ENCODE data around the gene MRPL32. TPM values are rescaled to one million over a fixed set of nuclear protein-coding genes. Genes with fewer than 3 reads are reported as not detected.

MRPL32 gene
- total and polyA plus RNA-seq, 2 of the 13 experiments (the other 11 are each of a cell fraction or from before 2014, with no cell fraction given) = 39.0 to 81.2 TPM

DNA sequence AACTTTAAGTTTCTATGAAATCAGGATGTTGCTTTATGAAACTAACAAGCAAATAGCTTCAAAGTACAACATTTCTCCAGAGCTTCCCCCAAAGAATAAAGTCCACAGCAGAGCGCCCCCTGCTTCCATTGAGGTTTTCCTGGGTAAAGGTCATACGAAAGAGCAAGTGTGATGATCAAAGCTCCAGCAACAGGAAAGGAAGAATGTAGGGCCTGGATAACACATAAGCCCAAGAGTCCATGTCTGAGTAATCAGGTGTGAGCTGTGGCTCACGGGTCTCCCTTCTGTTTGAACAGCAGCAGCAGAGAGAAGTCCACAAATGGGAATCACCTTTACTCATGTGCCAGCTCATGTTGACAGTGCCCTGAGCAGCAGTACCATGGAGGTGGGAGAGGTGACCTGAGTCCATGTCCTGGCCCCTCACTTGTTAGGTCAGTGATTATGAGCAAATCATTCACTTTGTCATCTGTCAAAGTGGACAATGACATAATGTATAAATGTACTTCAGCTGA, 50.5 kb downstream of the MRPL32 start (continued):
- TF ChIP-seq ZBED4 (CRISPR knock-in tag; IDR thresholded peaks at IDR 0.05; ENCODE audit: borderline replicate concordance) (no peak), POLR2G (IDR thresholded peaks at IDR 0.05; ENCODE audit: low read depth, low read length) (no peak), BRF2 (CRISPR knock-in tag; IDR thresholded peaks at IDR 0.05) (no peak), ZNF564 (CRISPR knock-in tag; IDR thresholded peaks at IDR 0.05) (no peak), ZNF329 (CRISPR knock-in tag; IDR thresholded peaks at IDR 0.05; ENCODE audit: low read depth) (no peak), ISX (CRISPR knock-in tag; conservative IDR thresholded peaks at IDR 0.05) (no peak), XBP1 (CRISPR knock-in tag; IDR thresholded peaks at IDR 0.05) (no peak), ZFP36 (IDR thresholded peaks at IDR 0.05; ENCODE audit: borderline replicate concordance, low read depth, low read length, partially characterized antibody) (no peak), CCDC6 (CRISPR knock-in tag; IDR thresholded peaks at IDR 0.05) (no peak), ZNF747 (CRISPR knock-in tag; IDR thresholded peaks at IDR 0.05; ENCODE audit: borderline replicate concordance) (no peak), ZNF121 (CRISPR knock-in tag; IDR thresholded peaks at IDR 0.05) (no peak), NFATC3 (CRISPR knock-in tag; IDR thresholded peaks at IDR 0.05) (no peak)
- TF ChIP-seq, protein P1, sequence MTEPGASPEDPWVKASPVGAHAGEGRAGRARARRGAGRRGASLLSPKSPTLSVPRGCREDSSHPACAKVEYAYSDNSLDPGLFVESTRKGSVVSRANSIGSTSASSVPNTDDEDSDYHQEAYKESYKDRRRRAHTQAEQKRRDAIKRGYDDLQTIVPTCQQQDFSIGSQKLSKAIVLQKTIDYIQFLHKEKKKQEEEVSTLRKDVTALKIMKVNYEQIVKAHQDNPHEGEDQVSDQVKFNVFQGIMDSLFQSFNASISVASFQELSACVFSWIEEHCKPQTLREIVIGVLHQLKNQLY (CRISPR knock-in tag; IDR thresholded peaks at IDR 0.05) = peak; percentile 29; the same call in 1 of the 2 replicates
- TF ChIP-seq, protein P2, sequence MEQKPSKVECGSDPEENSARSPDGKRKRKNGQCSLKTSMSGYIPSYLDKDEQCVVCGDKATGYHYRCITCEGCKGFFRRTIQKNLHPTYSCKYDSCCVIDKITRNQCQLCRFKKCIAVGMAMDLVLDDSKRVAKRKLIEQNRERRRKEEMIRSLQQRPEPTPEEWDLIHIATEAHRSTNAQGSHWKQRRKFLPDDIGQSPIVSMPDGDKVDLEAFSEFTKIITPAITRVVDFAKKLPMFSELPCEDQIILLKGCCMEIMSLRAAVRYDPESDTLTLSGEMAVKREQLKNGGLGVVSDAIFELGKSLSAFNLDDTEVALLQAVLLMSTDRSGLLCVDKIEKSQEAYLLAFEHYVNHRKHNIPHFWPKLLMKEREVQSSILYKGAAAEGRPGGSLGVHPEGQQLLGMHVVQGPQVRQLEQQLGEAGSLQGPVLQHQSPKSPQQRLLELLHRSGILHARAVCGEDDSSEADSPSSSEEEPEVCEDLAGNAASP (CRISPR knock-in tag; IDR thresholded peaks at IDR 0.05; ENCODE audit: borderline replicate concordance) = peak; percentile 65
- TF ChIP-seq, protein P3, sequence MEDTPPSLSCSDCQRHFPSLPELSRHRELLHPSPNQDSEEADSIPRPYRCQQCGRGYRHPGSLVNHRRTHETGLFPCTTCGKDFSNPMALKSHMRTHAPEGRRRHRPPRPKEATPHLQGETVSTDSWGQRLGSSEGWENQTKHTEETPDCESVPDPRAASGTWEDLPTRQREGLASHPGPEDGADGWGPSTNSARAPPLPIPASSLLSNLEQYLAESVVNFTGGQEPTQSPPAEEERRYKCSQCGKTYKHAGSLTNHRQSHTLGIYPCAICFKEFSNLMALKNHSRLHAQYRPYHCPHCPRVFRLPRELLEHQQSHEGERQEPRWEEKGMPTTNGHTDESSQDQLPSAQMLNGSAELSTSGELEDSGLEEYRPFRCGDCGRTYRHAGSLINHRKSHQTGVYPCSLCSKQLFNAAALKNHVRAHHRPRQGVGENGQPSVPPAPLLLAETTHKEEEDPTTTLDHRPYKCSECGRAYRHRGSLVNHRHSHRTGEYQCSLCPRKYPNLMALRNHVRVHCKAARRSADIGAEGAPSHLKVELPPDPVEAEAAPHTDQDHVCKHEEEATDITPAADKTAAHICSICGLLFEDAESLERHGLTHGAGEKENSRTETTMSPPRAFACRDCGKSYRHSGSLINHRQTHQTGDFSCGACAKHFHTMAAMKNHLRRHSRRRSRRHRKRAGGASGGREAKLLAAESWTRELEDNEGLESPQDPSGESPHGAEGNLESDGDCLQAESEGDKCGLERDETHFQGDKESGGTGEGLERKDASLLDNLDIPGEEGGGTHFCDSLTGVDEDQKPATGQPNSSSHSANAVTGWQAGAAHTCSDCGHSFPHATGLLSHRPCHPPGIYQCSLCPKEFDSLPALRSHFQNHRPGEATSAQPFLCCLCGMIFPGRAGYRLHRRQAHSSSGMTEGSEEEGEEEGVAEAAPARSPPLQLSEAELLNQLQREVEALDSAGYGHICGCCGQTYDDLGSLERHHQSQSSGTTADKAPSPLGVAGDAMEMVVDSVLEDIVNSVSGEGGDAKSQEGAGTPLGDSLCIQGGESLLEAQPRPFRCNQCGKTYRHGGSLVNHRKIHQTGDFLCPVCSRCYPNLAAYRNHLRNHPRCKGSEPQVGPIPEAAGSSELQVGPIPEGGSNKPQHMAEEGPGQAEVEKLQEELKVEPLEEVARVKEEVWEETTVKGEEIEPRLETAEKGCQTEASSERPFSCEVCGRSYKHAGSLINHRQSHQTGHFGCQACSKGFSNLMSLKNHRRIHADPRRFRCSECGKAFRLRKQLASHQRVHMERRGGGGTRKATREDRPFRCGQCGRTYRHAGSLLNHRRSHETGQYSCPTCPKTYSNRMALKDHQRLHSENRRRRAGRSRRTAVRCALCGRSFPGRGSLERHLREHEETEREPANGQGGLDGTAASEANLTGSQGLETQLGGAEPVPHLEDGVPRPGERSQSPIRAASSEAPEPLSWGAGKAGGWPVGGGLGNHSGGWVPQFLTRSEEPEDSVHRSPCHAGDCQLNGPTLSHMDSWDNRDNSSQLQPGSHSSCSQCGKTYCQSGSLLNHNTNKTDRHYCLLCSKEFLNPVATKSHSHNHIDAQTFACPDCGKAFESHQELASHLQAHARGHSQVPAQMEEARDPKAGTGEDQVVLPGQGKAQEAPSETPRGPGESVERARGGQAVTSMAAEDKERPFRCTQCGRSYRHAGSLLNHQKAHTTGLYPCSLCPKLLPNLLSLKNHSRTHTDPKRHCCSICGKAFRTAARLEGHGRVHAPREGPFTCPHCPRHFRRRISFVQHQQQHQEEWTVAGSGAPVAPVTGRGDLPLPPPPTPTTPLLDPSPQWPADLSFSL (CRISPR knock-in tag; IDR thresholded peaks at IDR 0.05) = no peak
- TF ChIP-seq, protein P4, sequence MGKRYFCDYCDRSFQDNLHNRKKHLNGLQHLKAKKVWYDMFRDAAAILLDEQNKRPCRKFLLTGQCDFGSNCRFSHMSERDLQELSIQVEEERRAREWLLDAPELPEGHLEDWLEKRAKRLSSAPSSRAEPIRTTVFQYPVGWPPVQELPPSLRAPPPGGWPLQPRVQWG (CRISPR knock-in tag; IDR thresholded peaks at IDR 0.05; ENCODE audit: borderline replicate concordance, low read depth) = no peak
